Trophoblast cell (in vitro differentiated cells and primary cell): ENCODE data around the gene GIN1.

Experiments used
- DNase-seq, 2 donors: peaks; one replicate each; pipeline ENCODE4 v3.0.0-alpha.2; 2016
- H2AFZ ChIP-seq: 2 replicates; pipeline ENCODE4 v1.6.1; 2013; ENCODE audit warnings: low read length, moderate library complexity, mild to moderate bottlenecking; ENCODE audit not compliant: insufficient read depth, poor library complexity
- H2AK5ac ChIP-seq: 2 replicates; pipeline ENCODE4 v1.6.1; 2013; ENCODE audit warnings: mild to moderate bottlenecking, low read length
- H2BK120ac ChIP-seq: 2 replicates; pipeline ENCODE4 v1.6.1; 2013; ENCODE audit warnings: low read length, mild to moderate bottlenecking, moderate library complexity; ENCODE audit not compliant: insufficient read depth, poor library complexity
- H2BK12ac ChIP-seq: 2 replicates; pipeline ENCODE4 v1.6.1; 2013; ENCODE audit warnings: mild to moderate bottlenecking, low read length, moderate library complexity
- H2BK5ac ChIP-seq: 2 replicates; pipeline ENCODE4 v1.6.1; 2013; ENCODE audit warnings: low read length, low read depth, moderate library complexity, mild to moderate bottlenecking; ENCODE audit not compliant: poor library complexity
- H3K14ac ChIP-seq: 2 replicates; pipeline ENCODE4 v1.6.1; 2013; ENCODE audit warnings: mild to moderate bottlenecking, low read length
- H3K18ac ChIP-seq: 2 replicates; pipeline ENCODE4 v1.6.1; 2013; ENCODE audit warnings: mild to moderate bottlenecking, low read length
- H3K23ac ChIP-seq: 2 replicates; pipeline ENCODE4 v1.6.1; 2013; ENCODE audit warnings: low read length
- H3K27ac ChIP-seq: 2 replicates; pipeline ENCODE4 v1.5.1; 2013; ENCODE audit warnings: low read depth, mild to moderate bottlenecking, inconsistent platforms, low read length, moderate library complexity
- H3K27me3 ChIP-seq: 2 replicates; pipeline ENCODE4 v1.6.1; 2013; ENCODE audit warnings: inconsistent platforms, mild to moderate bottlenecking, low read length, moderate library complexity; ENCODE audit not compliant: insufficient read depth
- H3K36me3 ChIP-seq, 2 experiments: 1 replicate in 1 of 2; 2 replicates in 1 of 2; pipeline ENCODE4 v1.6.1; 2013; ENCODE audit warnings: low read length in 2 of 2, mild to moderate bottlenecking in 2 of 2, moderate library complexity in 1 of 2; ENCODE audit not compliant: insufficient read depth in 2 of 2, control insufficient read depth in 1 of 2
- H3K4ac ChIP-seq: 2 replicates; pipeline ENCODE4 v1.6.1; 2013; ENCODE audit warnings: low read depth, mild to moderate bottlenecking, low read length, moderate library complexity
- H3K4me1 ChIP-seq, 2 experiments: 1 replicate in 1 of 2; 2 replicates in 1 of 2; pipeline ENCODE4 v1.6.1; 2013; ENCODE audit warnings: low read length in 2 of 2, mild to moderate bottlenecking in 2 of 2, moderate library complexity in 1 of 2; ENCODE audit not compliant: insufficient read depth in 2 of 2, control insufficient read depth in 1 of 2
- H3K4me2 ChIP-seq: 2 replicates; pipeline ENCODE4 v1.6.1; 2013; ENCODE audit warnings: inconsistent platforms, mild to moderate bottlenecking, low read length, moderate library complexity
- H3K4me3 ChIP-seq: 2 replicates; pipeline ENCODE4 v1.5.1; 2013; ENCODE audit warnings: mild to moderate bottlenecking, low read depth, low read length, inconsistent platforms
- H3K79me1 ChIP-seq: one replicate; pipeline ENCODE4 v1.6.1; 2013; ENCODE audit warnings: low read length
- H3K79me2 ChIP-seq: 2 replicates; pipeline ENCODE4 v1.6.1; 2013; ENCODE audit warnings: low read length, mild to moderate bottlenecking; ENCODE audit not compliant: control insufficient read depth, insufficient read depth, poor library complexity
- H3K9ac ChIP-seq: 2 replicates; pipeline ENCODE4 v1.6.1; 2013; ENCODE audit warnings: mild to moderate bottlenecking, low read length
- H3K9me3 ChIP-seq: 2 replicates; pipeline ENCODE4 v1.6.1; 2013; ENCODE audit warnings: low read depth, mild to moderate bottlenecking, control low read depth, inconsistent platforms, low read length; ENCODE audit not compliant: insufficient read depth
- H4K12ac ChIP-seq: 2 replicates; pipeline ENCODE4 v1.6.1; 2013; ENCODE audit warnings: low read depth, mild to moderate bottlenecking, low read length, moderate library complexity
- H4K8ac ChIP-seq: 2 replicates; pipeline ENCODE4 v1.6.1; 2013; ENCODE audit warnings: low read depth, mild to moderate bottlenecking, low read length, moderate library complexity
- H4K91ac ChIP-seq: one replicate; pipeline ENCODE4 v1.6.1; 2013; ENCODE audit warnings: low read depth, mild to moderate bottlenecking, low read length, moderate library complexity
- WGBS: extraction: QIAGEN DNeasy Blood & Tissue Kit; methylation state at CpG from one replicate; pipeline ENCODE4 v1.1.7; 2013; ENCODE audit warnings: missing lambda C conversion rate; ENCODE audit not compliant: insufficient read length, insufficient coverage; ENCODE audit errors: extremely low coverage; 5-methylcytosine and 5-hydroxymethylcytosine counted together

The GIN1 gene

GRCh38 chr5:103119070-103119764 lies 721 bp downstream of the GIN1 start:
- H3K4me2 ChIP-seq = peak overlapping the region; percentile 59
- H3K79me2 ChIP-seq = peaks cover 11% of the 10 kb centered on the region
- H3K18ac ChIP-seq = peak overlapping the region; percentile 96
- H3K27me3 ChIP-seq = no peaks in the 10 kb centered on the region
- no peak overlapping the region for H2BK12ac ChIP-seq
- peak overlapping the region; percentile 91 for H4K91ac ChIP-seq
- H3K23ac ChIP-seq = no peak overlapping the region
- H3K4me1 ChIP-seq = peaks cover 0 to 2% of the 10 kb centered on the region in 2 experiments
- WGBS = no CpG with 5 or more reads among the region's 15 CpGs
- peak overlapping the region; percentile 94 for H4K12ac ChIP-seq
- peak overlapping the region; percentile 98 for H3K27ac ChIP-seq
- no peaks in the 10 kb centered on the region for H3K9me3 ChIP-seq
- H4K8ac ChIP-seq = peak overlapping the region; percentile 98
- no peak for DNase-seq
- peak overlapping the region; percentile 69 for H3K4me3 ChIP-seq
- peak overlapping the region; percentile 83 for H2BK120ac ChIP-seq
- H2BK5ac ChIP-seq = peak overlapping the region; percentile 98
- peak overlapping the region; percentile 92 for H3K14ac ChIP-seq
- H2AFZ ChIP-seq = peak overlapping the region; percentile 93
- peaks cover 9% of the 10 kb centered on the region for H3K79me1 ChIP-seq
- H3K9ac ChIP-seq = peak overlapping the region; percentile 82
- H2AK5ac ChIP-seq = peak overlapping the region; percentile 92
- peak overlapping the region; percentile 93 for H3K4ac ChIP-seq
- H3K36me3 ChIP-seq = no peaks in the 10 kb centered on the region

- Histone ChIP-seq H3K23ac (no peak overlapping the region), H2BK5ac (no peak overlapping the region), H3K4me2 (no peak overlapping the region), H2BK12ac (no peak overlapping the region), H4K91ac (no peak overlapping the region), H2BK120ac (no peak overlapping the region), H2AFZ (no peak overlapping the region), H3K79me2 (peaks cover 11% of the 10 kb centered on the region), H4K8ac (no peak overlapping the region), H3K27ac (no peak overlapping the region), H3K14ac (no peak overlapping the region), H3K79me1 (peaks cover 9% of the 10 kb centered on the region), H4K12ac (no peak overlapping the region), H3K36me3 (no peaks in the 10 kb centered on the region), H3K9me3 (no peaks in the 10 kb centered on the region), H3K4me3 (no peak overlapping the region), H3K4me1 (no peaks in the 10 kb centered on the region), H2AK5ac (no peak overlapping the region), H3K27me3 (no peaks in the 10 kb centered on the region), H3K18ac (no peak overlapping the region), H3K9ac (no peak overlapping the region), H3K4ac (no peak overlapping the region)
- no peak for DNase-seq
- no CpG with 5 or more reads among the region's 4 CpGs for whole genome bisulfite sequencing
These were observed 2.4 kb downstream of the GIN1 start for GRCh38 chr5:103117471-103117991.

- Histone ChIP-seq H3K27ac (no peak overlapping the region), H3K4me1 (no peaks in the 10 kb centered on the region), H4K12ac (no peak overlapping the region), H2AK5ac (no peak overlapping the region), H3K4me3 (no peak overlapping the region), H3K23ac (no peak overlapping the region), H3K4me2 (no peak overlapping the region), H3K79me1 (peaks cover 1% of the 10 kb centered on the region), H4K8ac (no peak overlapping the region), H3K27me3 (no peaks in the 10 kb centered on the region), H2BK12ac (no peak overlapping the region), H3K9me3 (no peaks in the 10 kb centered on the region), H3K18ac (no peak overlapping the region), H2AFZ (no peak overlapping the region), H3K36me3 (no peaks in the 10 kb centered on the region), H3K79me2 (peaks cover under 1% of the 10 kb centered on the region), H3K14ac (no peak overlapping the region), H4K91ac (no peak overlapping the region), H3K9ac (no peak overlapping the region), H2BK5ac (no peak overlapping the region), H3K4ac (no peak overlapping the region), H2BK120ac (no peak overlapping the region)
- DNase-seq = no peak
- no CpG with 5 or more reads among the region's 2 CpGs for WGBS
These were observed 5.5 kb downstream of the GIN1 start for GRCh38 chr5:103114440-103114839.

GRCh38 chr5:103112910-103113309 lies 7.0 kb downstream of the GIN1 start:
- Histone ChIP-seq H3K79me1 (no peaks in the 10 kb centered on the region), H3K79me2 (no peaks in the 10 kb centered on the region), H2AK5ac (no peak overlapping the region), H3K9ac (no peak overlapping the region), H2BK5ac (no peak overlapping the region), H3K23ac (no peak overlapping the region), H2BK120ac (no peak overlapping the region), H3K18ac (no peak overlapping the region), H4K91ac (no peak overlapping the region), H2BK12ac (no peak overlapping the region), H3K9me3 (no peaks in the 10 kb centered on the region), H3K4ac (no peak overlapping the region), H3K27me3 (no peaks in the 10 kb centered on the region), H4K8ac (no peak overlapping the region), H3K4me1 (no peaks in the 10 kb centered on the region), H4K12ac (no peak overlapping the region), H3K14ac (no peak overlapping the region), H3K4me3 (no peak overlapping the region), H2AFZ (no peak overlapping the region), H3K4me2 (no peak overlapping the region), H3K36me3 (no peaks in the 10 kb centered on the region), H3K27ac (no peak overlapping the region)
- WGBS = no CpG with 5 or more reads among the region's 2 CpGs
- DNase-seq = no peak
